OCI-LY3 (cell line): ENCODE measurements around the gene PRRC1.

Experiments used
- EZH2phosphoT487 ChIP-seq: fragments of 200-600 bp; shearing (Covaris generic); IDR thresholded peaks from 2 replicates; pipeline ENCODE4 v1.6.1; 2018; ENCODE audit warnings: antibody characterized with exemption, mixed run types, low read depth
- TF ChIP-seq, protein P1 (sequence below): fragments of 200-600, 300-600 bp; sonication (generic); IDR thresholded peaks from 2 replicates; pipeline ENCODE4 v1.5.1; 2014; ENCODE audit warnings: antibody characterized with exemption, low read length, low read depth

DNA sequence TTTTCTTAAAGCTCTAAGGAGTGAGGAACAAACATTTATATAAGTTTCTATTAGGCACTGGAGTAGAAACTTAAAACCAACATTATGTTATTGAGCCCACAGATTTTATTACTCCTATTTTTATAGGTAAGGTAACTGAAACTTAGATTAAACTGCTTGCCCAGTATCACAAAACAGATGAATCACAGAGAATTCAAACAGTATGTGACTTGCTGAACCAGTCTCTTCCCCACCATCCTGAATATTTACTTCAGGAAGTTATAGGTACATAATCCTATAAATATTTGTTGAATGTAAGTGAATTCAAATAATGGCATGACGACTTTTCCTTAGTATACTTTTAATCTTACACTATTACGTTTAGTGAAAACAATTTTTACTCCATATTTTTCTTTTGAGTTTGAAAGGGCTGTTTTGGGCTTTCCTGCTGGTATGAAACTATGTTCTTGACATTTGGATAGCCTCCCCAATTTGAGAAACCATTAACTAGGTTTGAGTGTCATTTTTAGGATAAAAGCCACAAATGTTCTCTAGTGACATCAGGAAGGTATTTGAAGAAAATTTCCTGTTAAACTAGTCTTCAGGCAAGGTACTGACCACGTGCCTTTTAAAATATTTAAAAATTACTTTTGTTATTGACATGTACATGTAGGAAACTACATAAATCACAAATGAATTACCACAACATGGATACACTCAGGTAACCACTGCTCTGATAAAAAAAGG, 39.3 kb downstream of the PRRC1 start:
- TF ChIP-seq, protein P1, sequence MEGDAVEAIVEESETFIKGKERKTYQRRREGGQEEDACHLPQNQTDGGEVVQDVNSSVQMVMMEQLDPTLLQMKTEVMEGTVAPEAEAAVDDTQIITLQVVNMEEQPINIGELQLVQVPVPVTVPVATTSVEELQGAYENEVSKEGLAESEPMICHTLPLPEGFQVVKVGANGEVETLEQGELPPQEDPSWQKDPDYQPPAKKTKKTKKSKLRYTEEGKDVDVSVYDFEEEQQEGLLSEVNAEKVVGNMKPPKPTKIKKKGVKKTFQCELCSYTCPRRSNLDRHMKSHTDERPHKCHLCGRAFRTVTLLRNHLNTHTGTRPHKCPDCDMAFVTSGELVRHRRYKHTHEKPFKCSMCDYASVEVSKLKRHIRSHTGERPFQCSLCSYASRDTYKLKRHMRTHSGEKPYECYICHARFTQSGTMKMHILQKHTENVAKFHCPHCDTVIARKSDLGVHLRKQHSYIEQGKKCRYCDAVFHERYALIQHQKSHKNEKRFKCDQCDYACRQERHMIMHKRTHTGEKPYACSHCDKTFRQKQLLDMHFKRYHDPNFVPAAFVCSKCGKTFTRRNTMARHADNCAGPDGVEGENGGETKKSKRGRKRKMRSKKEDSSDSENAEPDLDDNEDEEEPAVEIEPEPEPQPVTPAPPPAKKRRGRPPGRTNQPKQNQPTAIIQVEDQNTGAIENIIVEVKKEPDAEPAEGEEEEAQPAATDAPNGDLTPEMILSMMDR: no peak
- TF ChIP-seq EZH2phosphoT487: no peak
